Neuronal stem cell (in vitro differentiated cells): ENCODE data around the gene DGKG.

Experiments
- DNase-seq: peaks from one replicate; pipeline ENCODE4 v3.0.0-alpha.2; 2013; ENCODE audit warnings: low spot score
- H2AFZ ChIP-seq: one replicate; pipeline ENCODE4 v1.6.1; 2013; ENCODE audit warnings: mild to moderate bottlenecking, low read length, inconsistent platforms
- H2AK5ac ChIP-seq: 2 replicates; pipeline ENCODE4 v1.6.1; 2013; ENCODE audit warnings: low read depth, mild to moderate bottlenecking, inconsistent platforms, low read length, moderate library complexity, mixed read lengths
- H2BK120ac ChIP-seq: 2 replicates; pipeline ENCODE4 v1.6.1; 2013; ENCODE audit warnings: low read depth, mild to moderate bottlenecking, inconsistent platforms, low read length, moderate library complexity, mixed read lengths
- H2BK12ac ChIP-seq: one replicate; pipeline ENCODE4 v1.6.1; 2013; ENCODE audit warnings: low read length, inconsistent platforms
- H2BK15ac ChIP-seq: 2 replicates; pipeline ENCODE4 v1.6.1; 2013; ENCODE audit warnings: mild to moderate bottlenecking, low read length, inconsistent platforms, mixed read lengths
- H2BK5ac ChIP-seq: one replicate; pipeline ENCODE4 v1.6.1; 2013; ENCODE audit warnings: inconsistent platforms, mild to moderate bottlenecking, low read length, moderate library complexity
- H3K14ac ChIP-seq: one replicate; pipeline ENCODE4 v1.6.1; 2013; ENCODE audit warnings: low read length, inconsistent platforms
- H3K18ac ChIP-seq: 2 replicates; pipeline ENCODE4 v1.6.1; 2013; ENCODE audit warnings: low read length, inconsistent platforms
- H3K23ac ChIP-seq: 2 replicates; pipeline ENCODE4 v1.6.1; 2013; ENCODE audit warnings: low read depth, mild to moderate bottlenecking, mixed read lengths, low read length, inconsistent platforms; ENCODE audit not compliant: poor library complexity
- H3K27ac ChIP-seq: replicated peaks from 3 replicates; pipeline ENCODE4 v1.5.1; 2013; ENCODE audit warnings: low read length, inconsistent platforms
- H3K27me3 ChIP-seq, 3 experiments: 2 replicates each; pipeline ENCODE4 v1.6.1; 2013; ENCODE audit warnings: low read length in 3 of 3, mild to moderate bottlenecking in 2 of 3, inconsistent platforms in 1 of 3, low read depth in 1 of 3, mixed read lengths in 1 of 3, moderate library complexity in 1 of 3; ENCODE audit not compliant: control insufficient read depth in 3 of 3, insufficient read depth in 3 of 3
- H3K36me3 ChIP-seq, 2 donors: replicated peaks in 1 of 2; 2 replicates each; pipeline ENCODE4 v1.6.1; 2013; ENCODE audit warnings: low read length in 2 of 2; ENCODE audit not compliant: control insufficient read depth in 2 of 2, insufficient read depth in 2 of 2
- H3K4ac ChIP-seq: 2 replicates; pipeline ENCODE4 v1.6.1; 2013; ENCODE audit warnings: inconsistent platforms, mild to moderate bottlenecking, low read length, moderate library complexity
- H3K4me1 ChIP-seq, 2 donors: 1 replicate in 1 of 2; 2 replicates in 1 of 2; pipeline ENCODE4 v1.6.1; 2013; ENCODE audit warnings: low read length in 2 of 2, low read depth in 1 of 2; ENCODE audit not compliant: control insufficient read depth in 2 of 2, insufficient read depth in 1 of 2
- H3K4me2 ChIP-seq: one replicate; pipeline ENCODE4 v1.6.1; 2013; ENCODE audit warnings: mild to moderate bottlenecking, low read length, inconsistent platforms; ENCODE audit not compliant: insufficient read depth, poor library complexity, severe bottlenecking
- H3K4me3 ChIP-seq, 2 donors: 2 replicates each; pipeline ENCODE4 v1.5.1; 2013; ENCODE audit warnings: low read length in 2 of 2, mild to moderate bottlenecking in 2 of 2, inconsistent platforms in 1 of 2, moderate library complexity in 1 of 2
- H3K79me1 ChIP-seq: one replicate; pipeline ENCODE4 v1.6.1; 2013; ENCODE audit warnings: low read depth, mild to moderate bottlenecking, inconsistent platforms, low read length, moderate library complexity
- H3K9ac ChIP-seq: one replicate; pipeline ENCODE4 v1.6.1; 2013; ENCODE audit warnings: mild to moderate bottlenecking, low read depth, low read length, inconsistent platforms; ENCODE audit not compliant: poor library complexity
- H3K9me3 ChIP-seq, 2 donors: replicated peaks in 1 of 2; 2 replicates each; pipeline versions ENCODE3 to v1.6.1; 2013; ENCODE audit warnings: low read length in 2 of 2, mild to moderate bottlenecking in 2 of 2, inconsistent platforms in 1 of 2, low read depth in 1 of 2, mixed read lengths in 1 of 2, moderate library complexity in 1 of 2; ENCODE audit not compliant: control insufficient read depth in 2 of 2, insufficient read depth in 1 of 2
- H4K8ac ChIP-seq: one replicate; pipeline ENCODE4 v1.6.1; 2013; ENCODE audit warnings: low read depth, mild to moderate bottlenecking, inconsistent platforms, low read length, moderate library complexity
- H4K91ac ChIP-seq: one replicate; pipeline ENCODE4 v1.6.1; 2013; ENCODE audit warnings: low read length, low read depth, mild to moderate bottlenecking, inconsistent platforms; ENCODE audit not compliant: poor library complexity
- WGBS, 2 donors: extraction: QIAGEN DNeasy Blood & Tissue Kit; methylation state at CpG; one replicate each; pipeline ENCODE4 v1.1.7; 2013; ENCODE audit warnings: missing lambda C conversion rate in 2 of 2, mixed read lengths in 1 of 2; ENCODE audit not compliant: insufficient read length in 2 of 2, insufficient replicate concordance in 1 of 2; ENCODE audit errors: extremely low coverage in 2 of 2; 5-methylcytosine and 5-hydroxymethylcytosine counted together

The DGKG gene

DNA sequence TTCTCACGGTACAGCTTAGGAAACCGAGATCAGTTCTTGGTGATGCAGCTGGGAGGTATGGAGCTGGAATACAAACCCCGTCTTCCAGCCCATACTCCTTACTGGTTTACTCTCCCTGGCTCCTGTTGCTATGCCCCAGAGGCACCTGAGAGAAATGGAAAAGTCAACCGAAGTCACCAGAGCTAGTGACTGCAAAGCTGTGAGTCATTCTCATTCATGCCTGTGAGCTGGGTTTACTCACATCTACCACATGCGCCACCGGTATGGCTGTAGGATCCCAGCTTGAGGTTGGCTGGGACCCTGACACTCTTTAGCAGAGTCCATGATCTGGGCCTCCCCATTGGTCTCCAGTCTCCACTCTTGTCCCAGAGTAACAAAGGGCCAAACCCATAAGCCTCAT lies 141.7 kb downstream of the DGKG start:
- Histone ChIP-seq H3K4ac (no peak overlapping the region), H2BK12ac (no peak overlapping the region), H3K36me3 (no peaks in the 10 kb centered on the region), H2BK120ac (no peak overlapping the region), H3K9me3 (no peaks in the 10 kb centered on the region), H3K9ac (no peak overlapping the region), H3K4me2 (no peak overlapping the region), H3K4me1 (peaks cover 7 to 16% of the 10 kb centered on the region in 2 donors), H3K23ac (no peak overlapping the region), H3K14ac (no peak overlapping the region), H4K8ac (no peak overlapping the region), H2BK5ac (no peak overlapping the region), H2AK5ac (peak overlapping the region; percentile 18), H2AFZ (no peak overlapping the region), H2BK15ac (no peak overlapping the region), H4K91ac (no peak overlapping the region), H3K27me3 (peaks cover 0 to 20% (median 0%) of the 10 kb centered on the region in 3 experiments), H3K18ac (no peak overlapping the region), H3K4me3 (no peak overlapping the region), H3K79me1 (no peaks in the 10 kb centered on the region), H3K27ac (no peak overlapping the region)
- DNase-seq, result no peak
- no CpG with 5 or more reads among the region's 6 CpGs for WGBS, 2 donors

- no peaks in the 10 kb centered on the region for H3K9me3 ChIP-seq
- H3K4me3 ChIP-seq, result no peak overlapping the region
- H3K27ac ChIP-seq, result no peak overlapping the region
- no peak overlapping the region for H3K18ac ChIP-seq
- H4K91ac ChIP-seq, result no peak overlapping the region
- H3K9ac ChIP-seq, result no peak overlapping the region
- no peak overlapping the region for H4K8ac ChIP-seq
- no peak overlapping the region for H3K23ac ChIP-seq
- no peak overlapping the region for H2BK12ac ChIP-seq
- H2BK5ac ChIP-seq, result no peak overlapping the region
- no peak overlapping the region for H2AFZ ChIP-seq
- H3K4me2 ChIP-seq, result no peak overlapping the region
- no CpG with 5 or more reads among the region's 7 CpGs for WGBS, 2 donors
- H3K27me3 ChIP-seq, result peaks cover 0 to 17% (median 0%) of the 10 kb centered on the region in 3 experiments
- no peak overlapping the region for H2BK120ac ChIP-seq
- H3K4me1 ChIP-seq, result peaks cover 7 to 16% of the 10 kb centered on the region in 2 donors
- no peaks in the 10 kb centered on the region for H3K36me3 ChIP-seq
- no peaks in the 10 kb centered on the region for H3K79me1 ChIP-seq
- no peak overlapping the region for H2BK15ac ChIP-seq
- DNase-seq, result no peak
- no peak overlapping the region for H3K4ac ChIP-seq
- no peak overlapping the region for H3K14ac ChIP-seq
- no peak overlapping the region for H2AK5ac ChIP-seq
Observed at GRCh38 chr3:186219211-186219638, 142.8 kb downstream of the DGKG start.

DNA sequence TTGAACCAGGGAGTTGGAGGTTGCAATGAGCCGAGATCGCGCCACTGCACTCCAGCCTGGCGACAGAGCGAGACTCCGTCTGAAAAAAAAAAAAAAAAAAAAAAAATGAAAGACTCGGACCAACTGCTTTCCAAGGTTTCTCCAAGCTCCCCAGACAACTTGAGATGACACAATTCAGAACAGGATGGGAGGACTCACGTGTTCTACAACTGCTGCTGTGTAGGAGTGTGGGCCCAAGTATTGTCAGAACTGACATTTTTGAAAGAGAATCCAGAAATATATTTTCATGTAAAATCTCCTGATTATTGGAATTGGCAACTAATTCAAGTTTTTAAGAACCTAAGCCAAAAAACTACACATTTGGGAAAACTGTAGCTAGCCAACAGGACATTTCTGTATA lies 143.6 kb downstream of the DGKG start:
- no peak overlapping the region for H2BK15ac ChIP-seq
- H4K8ac ChIP-seq, result no peak overlapping the region
- H3K14ac ChIP-seq, result no peak overlapping the region
- H3K4me2 ChIP-seq, result no peak overlapping the region
- no peak overlapping the region for H2AK5ac ChIP-seq
- H4K91ac ChIP-seq, result no peak overlapping the region
- H3K9ac ChIP-seq, result no peak overlapping the region
- no peak for DNase-seq
- H2BK5ac ChIP-seq, result no peak overlapping the region
- no peaks in the 10 kb centered on the region for H3K36me3 ChIP-seq
- no peak overlapping the region for H3K4me3 ChIP-seq
- no peaks in the 10 kb centered on the region for H3K79me1 ChIP-seq
- H3K9me3 ChIP-seq, result no peaks in the 10 kb centered on the region
- H2AFZ ChIP-seq, result no peak overlapping the region
- no peak overlapping the region for H2BK12ac ChIP-seq
- H3K4me1 ChIP-seq, result peaks cover 7 to 16% of the 10 kb centered on the region in 2 donors
- H3K23ac ChIP-seq, result no peak overlapping the region
- H3K18ac ChIP-seq, result no peak overlapping the region
- H2BK120ac ChIP-seq, result no peak overlapping the region
- WGBS, 2 donors, result no CpG with 5 or more reads among the region's 8 CpGs
- H3K27ac ChIP-seq, result no peak overlapping the region
- H3K4ac ChIP-seq, result no peak overlapping the region
- peaks cover 0 to 12% (median 0%) of the 10 kb centered on the region in 3 experiments for H3K27me3 ChIP-seq

- Histone ChIP-seq H3K36me3 (no peaks in the 10 kb centered on the region), H3K9me3 (no peaks in the 10 kb centered on the region), H3K18ac (no peak overlapping the region), H3K9ac (no peak overlapping the region), H2BK15ac (no peak overlapping the region), H3K4me3 (no peak overlapping the region), H2AK5ac (no peak overlapping the region), H2BK5ac (no peak overlapping the region), H3K27me3 (peaks cover 0 to 12% (median 0%) of the 10 kb centered on the region in 3 experiments), H3K79me1 (no peaks in the 10 kb centered on the region), H3K14ac (no peak overlapping the region), H4K8ac (no peak overlapping the region), H3K4me1 (peaks cover 7 to 16% of the 10 kb centered on the region in 2 donors), H3K27ac (no peak overlapping the region), H2BK12ac (no peak overlapping the region), H2BK120ac (no peak overlapping the region), H4K91ac (no peak overlapping the region), H2AFZ (no peak overlapping the region), H3K23ac (no peak overlapping the region), H3K4ac (no peak overlapping the region), H3K4me2 (no peak overlapping the region)
- DNase-seq, result no peak
- no CpG with 5 or more reads among the region's 1 CpG for WGBS, 2 donors
Observed at GRCh38 chr3:186217820-186218164, 144.2 kb downstream of the DGKG start.
